ENCODE data around the gene APBA1. TPM values are rescaled to one million over a fixed set of nuclear protein-coding genes. Genes with fewer than 3 reads are reported as not detected.

APBA1 gene
- polyA plus RNA-seq, 1 donor (not counting 4 experiments of a cell fraction or from before 2014, with no cell fraction given) = 0.66 TPM

DNA sequence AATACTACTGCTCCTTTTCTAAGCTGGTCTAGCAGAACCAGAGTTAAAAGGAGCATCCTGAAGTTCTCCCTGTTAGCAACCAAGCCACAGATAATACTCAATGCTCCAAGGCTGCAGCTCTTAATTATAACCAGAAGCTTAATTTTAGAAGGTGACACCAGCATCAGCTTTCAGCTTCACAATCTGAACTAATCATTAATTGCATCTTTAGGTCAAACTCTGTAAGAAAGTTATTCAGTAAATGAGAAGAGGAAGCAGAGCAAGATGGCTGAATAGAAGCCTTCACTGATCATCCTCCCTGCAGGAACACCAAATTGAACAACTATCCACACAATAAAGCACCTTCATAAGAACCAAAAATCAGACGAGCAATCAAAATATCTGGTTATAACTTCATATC is 38.5 kb downstream of the APBA1 start:
- Histone ChIP-seq H3K4me2 (ENCODE audit: control insufficient read depth, extremely low read depth, insufficient read depth, low read depth, low read length) (no peak overlapping the region), H3K9me3 (ENCODE audit: control insufficient read depth, low read depth, low read length) (no peaks in the 10 kb centered on the region), H3K4me3 (ENCODE audit: control insufficient read depth in 2 of 3, extremely low read depth in 1 of 3, insufficient read depth in 2 of 3, low read depth in 1 of 3, low read length in 3 of 3) (no peak overlapping the region), H3K27me3 (ENCODE audit: control insufficient read depth, extremely low read depth, insufficient read depth, low read length) (no peaks in the 10 kb centered on the region), H3K36me3 (ENCODE audit: control insufficient read depth in 2 of 2, extremely low read depth in 1 of 2, insufficient read depth in 2 of 2, low read length in 2 of 2) (no peaks in the 10 kb centered on the region), H3K4me1 (ENCODE audit: control insufficient read depth, extremely low read depth, insufficient read depth, low read length) (peaks cover 13% of the 10 kb centered on the region), H3K9ac (ENCODE audit: control insufficient read depth, extremely low read depth, insufficient read depth, low read length) (no peak overlapping the region), H3K79me2 (ENCODE audit: control insufficient read depth, insufficient read depth, low read length) (no peaks in the 10 kb centered on the region), H4K20me1 (ENCODE audit: control insufficient read depth, extremely low read depth, insufficient read depth, low read length) (no peaks in the 10 kb centered on the region), H3K9me1 (ENCODE audit: control insufficient read depth, extremely low read depth, insufficient read depth, low read length) (no peaks in the 10 kb centered on the region), H2AFZ (ENCODE audit: control insufficient read depth, low read length) (no peak overlapping the region), H3K27ac (ENCODE audit: control insufficient read depth, insufficient read depth, low read length) (no peak overlapping the region)
- DNase-seq (ENCODE audit: low read depth, low spot score) (no peak), FAIRE-seq (no peak)
- TF ChIP-seq, protein P1, sequence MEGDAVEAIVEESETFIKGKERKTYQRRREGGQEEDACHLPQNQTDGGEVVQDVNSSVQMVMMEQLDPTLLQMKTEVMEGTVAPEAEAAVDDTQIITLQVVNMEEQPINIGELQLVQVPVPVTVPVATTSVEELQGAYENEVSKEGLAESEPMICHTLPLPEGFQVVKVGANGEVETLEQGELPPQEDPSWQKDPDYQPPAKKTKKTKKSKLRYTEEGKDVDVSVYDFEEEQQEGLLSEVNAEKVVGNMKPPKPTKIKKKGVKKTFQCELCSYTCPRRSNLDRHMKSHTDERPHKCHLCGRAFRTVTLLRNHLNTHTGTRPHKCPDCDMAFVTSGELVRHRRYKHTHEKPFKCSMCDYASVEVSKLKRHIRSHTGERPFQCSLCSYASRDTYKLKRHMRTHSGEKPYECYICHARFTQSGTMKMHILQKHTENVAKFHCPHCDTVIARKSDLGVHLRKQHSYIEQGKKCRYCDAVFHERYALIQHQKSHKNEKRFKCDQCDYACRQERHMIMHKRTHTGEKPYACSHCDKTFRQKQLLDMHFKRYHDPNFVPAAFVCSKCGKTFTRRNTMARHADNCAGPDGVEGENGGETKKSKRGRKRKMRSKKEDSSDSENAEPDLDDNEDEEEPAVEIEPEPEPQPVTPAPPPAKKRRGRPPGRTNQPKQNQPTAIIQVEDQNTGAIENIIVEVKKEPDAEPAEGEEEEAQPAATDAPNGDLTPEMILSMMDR (optimal IDR thresholded peaks at IDR 0.05 in 1 of 3, IDR thresholded peaks at IDR 0.05 in 1 of 3, conservative IDR thresholded peaks at IDR 0.05 in 1 of 3; ENCODE audit: extremely low read depth in 1 of 3, insufficient read depth in 2 of 3, low read length in 3 of 3) = no peak
- TF ChIP-seq EZH2 (IDR thresholded peaks at IDR 0.05; ENCODE audit: low read length) = no peak
- dilution Hi-C loops (cut with MboI; ENCODE audit: extremely low pct_ligation_motif_present, low sequenced_read_pairs) = no loop called here

DNA sequence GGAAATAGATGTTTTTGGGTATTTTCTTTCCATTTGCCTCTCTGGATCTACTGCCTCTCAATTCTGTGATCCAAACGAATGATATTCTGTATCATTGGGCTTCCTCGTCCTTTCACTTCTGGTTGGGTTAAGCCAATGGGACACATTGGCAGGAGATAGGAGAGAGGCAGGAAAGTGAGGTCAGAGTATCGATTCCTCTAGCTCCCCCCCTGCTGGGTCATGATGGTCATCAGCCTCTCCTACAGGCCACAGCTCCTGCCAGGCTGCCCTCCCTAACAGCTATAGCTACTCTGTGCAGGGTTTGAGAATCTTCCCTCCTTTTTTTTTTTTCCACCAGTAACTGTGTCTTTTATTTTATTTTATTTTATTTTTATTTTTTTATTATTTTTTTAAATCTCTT is 39.4 kb downstream of the APBA1 start:
- H4K20me1 ChIP-seq (ENCODE audit: control insufficient read depth, extremely low read depth, insufficient read depth, low read length) = no peaks in the 10 kb centered on the region
- H3K4me2 ChIP-seq (ENCODE audit: control insufficient read depth, extremely low read depth, insufficient read depth, low read depth, low read length) = no peak overlapping the region
- TF ChIP-seq EZH2 (IDR thresholded peaks at IDR 0.05; ENCODE audit: low read length) = no peak
- TF ChIP-seq, protein P1 (optimal IDR thresholded peaks at IDR 0.05 in 1 of 3, IDR thresholded peaks at IDR 0.05 in 1 of 3, conservative IDR thresholded peaks at IDR 0.05 in 1 of 3; ENCODE audit: extremely low read depth in 1 of 3, insufficient read depth in 2 of 3, low read length in 3 of 3) = no peak
- DNase-seq (ENCODE audit: low read depth, low spot score) = no peak
- H3K4me1 ChIP-seq (ENCODE audit: control insufficient read depth, extremely low read depth, insufficient read depth, low read length) = peaks cover 6% of the 10 kb centered on the region
- H3K9ac ChIP-seq (ENCODE audit: control insufficient read depth, extremely low read depth, insufficient read depth, low read length) = no peak overlapping the region
- no peaks in the 10 kb centered on the region for H3K79me2 ChIP-seq (ENCODE audit: control insufficient read depth, insufficient read depth, low read length)
- H3K9me1 ChIP-seq (ENCODE audit: control insufficient read depth, extremely low read depth, insufficient read depth, low read length) = no peaks in the 10 kb centered on the region
- H3K27me3 ChIP-seq (ENCODE audit: control insufficient read depth, extremely low read depth, insufficient read depth, low read length) = no peaks in the 10 kb centered on the region
- H3K36me3 ChIP-seq (ENCODE audit: control insufficient read depth in 2 of 2, extremely low read depth in 1 of 2, insufficient read depth in 2 of 2, low read length in 2 of 2) = no peaks in the 10 kb centered on the region
- no peak overlapping the region for H3K27ac ChIP-seq (ENCODE audit: control insufficient read depth, insufficient read depth, low read length)
- H3K4me3 ChIP-seq (ENCODE audit: control insufficient read depth in 2 of 3, extremely low read depth in 1 of 3, insufficient read depth in 2 of 3, low read depth in 1 of 3, low read length in 3 of 3) = no peak overlapping the region
- dilution Hi-C loops (cut with MboI; ENCODE audit: extremely low pct_ligation_motif_present, low sequenced_read_pairs) = no loop called here
- H2AFZ ChIP-seq (ENCODE audit: control insufficient read depth, low read length) = no peak overlapping the region
- no peaks in the 10 kb centered on the region for H3K9me3 ChIP-seq (ENCODE audit: control insufficient read depth, low read depth, low read length)
- FAIRE-seq = no peak

Measured in keratinocyte (primary cell).